ENCODE results near the gene MAP3K7.

DNA sequence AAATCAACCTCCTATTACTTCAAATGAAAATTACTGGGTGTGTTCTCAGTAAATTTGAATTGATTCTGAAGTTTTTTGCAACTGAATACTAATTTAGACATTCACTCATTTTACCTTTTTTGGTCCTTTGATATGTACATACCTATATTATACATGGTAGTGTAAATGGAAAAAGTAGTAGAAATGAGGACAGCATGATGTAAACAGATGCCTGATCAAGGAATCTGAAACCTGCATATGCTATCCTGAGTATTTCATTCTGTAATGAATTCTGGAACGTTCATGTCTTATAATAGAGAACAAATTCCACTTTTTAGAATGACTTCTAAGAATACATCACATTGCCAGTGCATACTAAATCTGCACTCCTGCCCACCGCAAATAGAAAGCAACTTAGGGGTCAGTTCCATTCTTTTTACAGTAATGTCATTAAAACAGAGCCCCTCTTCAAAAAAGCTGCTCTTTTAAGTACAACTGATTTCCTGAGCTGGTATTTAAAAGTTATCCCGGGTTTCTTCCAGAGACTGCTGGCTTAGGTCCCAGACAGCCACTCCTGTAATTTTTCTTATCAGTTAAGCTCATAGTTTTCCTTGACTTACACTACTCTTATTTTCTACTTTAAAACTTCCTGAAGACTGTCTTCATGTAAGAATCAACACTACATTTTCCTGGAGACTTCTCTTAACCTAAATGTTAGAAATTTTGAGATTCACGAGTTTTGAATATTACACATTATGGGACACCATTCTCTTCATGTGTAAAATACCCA is 48.4 kb downstream of the MAP3K7 start:
- TF ChIP-seq POLR2AphosphoS5 (IDR thresholded peaks at IDR 0.05; ENCODE audit: low read depth) (no peak), ZNF114 (CRISPR knock-in tag; IDR thresholded peaks at IDR 0.05) (no peak), EZH2 (IDR thresholded peaks at IDR 0.05; ENCODE audit: low read depth, unreplicated experiment) (no peak), EZH2phosphoT487 (IDR thresholded peaks at IDR 0.05; ENCODE audit: unreplicated experiment) (no peak), CREB1 (CRISPR knock-in tag; IDR thresholded peaks at IDR 0.05; ENCODE audit: low read depth) (no peak), CTCF (conservative IDR thresholded peaks at IDR 0.05; ENCODE audit: low read depth in 2 of 2) (no peak), STAT1 (IDR thresholded peaks at IDR 0.05; ENCODE audit: unreplicated experiment) (no peak), ZNF331 (CRISPR knock-in tag; IDR thresholded peaks at IDR 0.05; ENCODE audit: low read depth) (no peak), JUNB (IDR thresholded peaks at IDR 0.05; ENCODE audit: unreplicated experiment) (no peak)
- TF ChIP-seq, protein P1, sequence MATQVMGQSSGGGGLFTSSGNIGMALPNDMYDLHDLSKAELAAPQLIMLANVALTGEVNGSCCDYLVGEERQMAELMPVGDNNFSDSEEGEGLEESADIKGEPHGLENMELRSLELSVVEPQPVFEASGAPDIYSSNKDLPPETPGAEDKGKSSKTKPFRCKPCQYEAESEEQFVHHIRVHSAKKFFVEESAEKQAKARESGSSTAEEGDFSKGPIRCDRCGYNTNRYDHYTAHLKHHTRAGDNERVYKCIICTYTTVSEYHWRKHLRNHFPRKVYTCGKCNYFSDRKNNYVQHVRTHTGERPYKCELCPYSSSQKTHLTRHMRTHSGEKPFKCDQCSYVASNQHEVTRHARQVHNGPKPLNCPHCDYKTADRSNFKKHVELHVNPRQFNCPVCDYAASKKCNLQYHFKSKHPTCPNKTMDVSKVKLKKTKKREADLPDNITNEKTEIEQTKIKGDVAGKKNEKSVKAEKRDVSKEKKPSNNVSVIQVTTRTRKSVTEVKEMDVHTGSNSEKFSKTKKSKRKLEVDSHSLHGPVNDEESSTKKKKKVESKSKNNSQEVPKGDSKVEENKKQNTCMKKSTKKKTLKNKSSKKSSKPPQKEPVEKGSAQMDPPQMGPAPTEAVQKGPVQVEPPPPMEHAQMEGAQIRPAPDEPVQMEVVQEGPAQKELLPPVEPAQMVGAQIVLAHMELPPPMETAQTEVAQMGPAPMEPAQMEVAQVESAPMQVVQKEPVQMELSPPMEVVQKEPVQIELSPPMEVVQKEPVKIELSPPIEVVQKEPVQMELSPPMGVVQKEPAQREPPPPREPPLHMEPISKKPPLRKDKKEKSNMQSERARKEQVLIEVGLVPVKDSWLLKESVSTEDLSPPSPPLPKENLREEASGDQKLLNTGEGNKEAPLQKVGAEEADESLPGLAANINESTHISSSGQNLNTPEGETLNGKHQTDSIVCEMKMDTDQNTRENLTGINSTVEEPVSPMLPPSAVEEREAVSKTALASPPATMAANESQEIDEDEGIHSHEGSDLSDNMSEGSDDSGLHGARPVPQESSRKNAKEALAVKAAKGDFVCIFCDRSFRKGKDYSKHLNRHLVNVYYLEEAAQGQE (IDR thresholded peaks at IDR 0.05; ENCODE audit: unreplicated experiment) = no peak
- TF ChIP-seq, protein P2, sequence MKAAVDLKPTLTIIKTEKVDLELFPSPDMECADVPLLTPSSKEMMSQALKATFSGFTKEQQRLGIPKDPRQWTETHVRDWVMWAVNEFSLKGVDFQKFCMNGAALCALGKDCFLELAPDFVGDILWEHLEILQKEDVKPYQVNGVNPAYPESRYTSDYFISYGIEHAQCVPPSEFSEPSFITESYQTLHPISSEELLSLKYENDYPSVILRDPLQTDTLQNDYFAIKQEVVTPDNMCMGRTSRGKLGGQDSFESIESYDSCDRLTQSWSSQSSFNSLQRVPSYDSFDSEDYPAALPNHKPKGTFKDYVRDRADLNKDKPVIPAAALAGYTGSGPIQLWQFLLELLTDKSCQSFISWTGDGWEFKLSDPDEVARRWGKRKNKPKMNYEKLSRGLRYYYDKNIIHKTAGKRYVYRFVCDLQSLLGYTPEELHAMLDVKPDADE (IDR thresholded peaks at IDR 0.05) = no peak

All from GM23338 (cell line).